ENCODE measurements around the gene APOM. TPM values are rescaled to one million over a fixed set of nuclear protein-coding genes. Genes with fewer than 3 reads are reported as not detected.

The APOM gene
- total and polyA plus RNA-seq, 4 donors = 89.8 to 587 (median 173) TPM

DNA sequence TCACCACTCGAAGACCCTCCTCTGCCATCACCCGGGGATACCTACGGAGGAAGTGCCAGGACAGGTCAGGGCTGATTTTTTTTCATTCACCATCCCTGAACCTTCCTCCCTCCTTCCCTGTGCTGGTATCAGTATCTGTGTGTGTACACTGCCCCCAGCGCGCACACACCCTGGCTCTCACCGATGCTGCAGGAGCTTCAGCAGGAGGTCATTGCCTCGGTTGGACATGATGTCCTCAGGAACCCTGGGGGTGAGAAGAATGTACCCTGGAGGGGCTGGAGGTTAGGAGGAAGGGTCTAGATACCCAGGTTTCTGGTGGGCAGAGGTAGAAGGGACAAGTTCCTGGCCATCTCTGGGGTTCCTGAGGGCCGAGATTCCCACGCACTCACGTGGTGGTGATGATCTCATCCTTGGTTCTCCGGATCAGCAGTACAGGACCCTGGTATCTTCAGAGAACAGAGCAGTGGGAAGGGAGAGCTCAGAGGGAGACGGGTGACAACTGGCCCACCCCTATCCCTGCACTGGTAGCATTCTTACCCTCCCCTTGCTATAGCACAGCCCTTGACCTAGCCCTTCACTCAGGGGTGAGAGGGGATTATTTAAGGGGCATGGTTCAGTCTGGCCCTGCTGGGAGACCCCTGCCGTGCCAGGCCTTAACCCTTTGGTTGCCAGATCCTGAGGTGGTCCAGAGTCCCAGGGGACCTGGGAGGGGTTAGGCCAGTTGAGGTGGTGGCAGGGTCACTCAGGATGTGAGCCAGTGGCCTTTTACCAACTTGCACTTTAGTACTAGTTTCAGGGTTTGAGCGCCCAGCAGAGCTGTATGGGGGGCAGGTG, 32.4 kb downstream of the APOM start:
- peaks cover 4 to 71% (median 59%) of the 10 kb centered on the region in 4 donors for H3K36me3 ChIP-seq (ENCODE audit: control insufficient read depth in 4 of 4, insufficient read depth in 3 of 4, low read depth in 1 of 4, low read length in 3 of 4)
- H3K4me1 ChIP-seq (ENCODE audit: control insufficient read depth in 4 of 4, insufficient read depth in 4 of 4, low read length in 3 of 4) = peaks cover 0 to 3% (median 1%) of the 10 kb centered on the region in 4 donors
- H3K27me3 ChIP-seq (ENCODE audit: control insufficient read depth in 4 of 4, insufficient read depth in 4 of 4, low read length in 3 of 4) = no peaks in the 10 kb centered on the region
- WGBS = 91% methylated on average over 14 of the region's 14 CpGs
- H3K27ac ChIP-seq (ENCODE audit: low read depth in 1 of 2, low read length in 2 of 2) = no peak overlapping the region
- no peaks in the 10 kb centered on the region for H3K9me3 ChIP-seq (ENCODE audit: control insufficient read depth in 4 of 4, low read length in 3 of 4)
- no peak for DNase-seq (ENCODE audit: low spot score)
- H3K4me3 ChIP-seq (ENCODE audit: low read depth in 1 of 3, low read length in 3 of 3) = no peak overlapping the region
- TF ChIP-seq, protein P1, sequence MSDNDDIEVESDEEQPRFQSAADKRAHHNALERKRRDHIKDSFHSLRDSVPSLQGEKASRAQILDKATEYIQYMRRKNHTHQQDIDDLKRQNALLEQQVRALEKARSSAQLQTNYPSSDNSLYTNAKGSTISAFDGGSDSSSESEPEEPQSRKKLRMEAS (IDR thresholded peaks at IDR 0.05) = no peak
- no peak overlapping the region for H3K9ac ChIP-seq (ENCODE audit: low read depth in 1 of 2, low read length in 2 of 2)

DNA sequence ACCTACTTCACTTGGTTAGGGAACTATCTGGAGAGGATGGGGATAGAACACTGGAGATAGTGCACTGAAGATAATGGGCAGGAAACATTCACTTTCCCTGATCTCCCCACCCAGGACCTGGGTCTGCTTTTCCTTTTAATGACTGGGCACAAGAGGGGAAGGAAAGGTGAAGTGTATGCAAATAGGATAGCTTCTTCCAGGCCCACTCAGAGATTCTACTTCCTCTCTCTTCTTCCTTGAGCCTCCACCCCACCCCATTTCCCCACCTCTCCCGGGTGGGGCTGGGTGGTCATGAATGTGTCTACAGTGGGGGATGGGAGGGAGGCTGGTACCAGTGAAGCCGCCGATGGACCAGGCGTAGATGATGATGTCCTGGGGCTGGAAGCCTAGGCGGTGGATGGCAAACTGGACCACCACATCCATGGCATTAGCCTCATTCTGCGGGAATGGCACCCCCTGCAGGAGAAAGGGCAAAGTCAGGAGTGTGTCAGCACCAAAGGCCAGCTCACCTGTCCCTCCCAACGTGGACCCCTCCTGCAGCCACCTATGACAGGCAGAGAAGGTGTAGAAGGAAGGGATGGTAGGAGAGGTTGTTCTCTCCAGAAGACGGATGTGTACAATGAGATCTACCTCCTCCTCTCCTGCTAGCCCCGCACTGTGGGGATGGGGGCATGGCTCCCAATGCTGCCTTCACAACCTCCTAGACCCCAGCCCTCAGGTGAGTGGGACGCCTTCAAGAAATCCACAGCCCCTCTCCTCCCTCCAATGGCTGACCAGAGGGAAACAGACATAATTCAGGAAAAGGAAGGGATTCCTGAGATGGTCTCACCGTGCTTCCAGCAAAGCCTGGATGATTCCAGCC, 33.8 kb downstream of the APOM start:
- H3K27ac ChIP-seq (ENCODE audit: low read depth in 1 of 2, low read length in 2 of 2) = no peak overlapping the region
- H3K36me3 ChIP-seq (ENCODE audit: control insufficient read depth in 4 of 4, insufficient read depth in 3 of 4, low read depth in 1 of 4, low read length in 3 of 4) = peaks cover 4 to 82% (median 61%) of the 10 kb centered on the region in 4 donors
- 85% methylated on average over 11 of the region's 11 CpGs for WGBS

DNA sequence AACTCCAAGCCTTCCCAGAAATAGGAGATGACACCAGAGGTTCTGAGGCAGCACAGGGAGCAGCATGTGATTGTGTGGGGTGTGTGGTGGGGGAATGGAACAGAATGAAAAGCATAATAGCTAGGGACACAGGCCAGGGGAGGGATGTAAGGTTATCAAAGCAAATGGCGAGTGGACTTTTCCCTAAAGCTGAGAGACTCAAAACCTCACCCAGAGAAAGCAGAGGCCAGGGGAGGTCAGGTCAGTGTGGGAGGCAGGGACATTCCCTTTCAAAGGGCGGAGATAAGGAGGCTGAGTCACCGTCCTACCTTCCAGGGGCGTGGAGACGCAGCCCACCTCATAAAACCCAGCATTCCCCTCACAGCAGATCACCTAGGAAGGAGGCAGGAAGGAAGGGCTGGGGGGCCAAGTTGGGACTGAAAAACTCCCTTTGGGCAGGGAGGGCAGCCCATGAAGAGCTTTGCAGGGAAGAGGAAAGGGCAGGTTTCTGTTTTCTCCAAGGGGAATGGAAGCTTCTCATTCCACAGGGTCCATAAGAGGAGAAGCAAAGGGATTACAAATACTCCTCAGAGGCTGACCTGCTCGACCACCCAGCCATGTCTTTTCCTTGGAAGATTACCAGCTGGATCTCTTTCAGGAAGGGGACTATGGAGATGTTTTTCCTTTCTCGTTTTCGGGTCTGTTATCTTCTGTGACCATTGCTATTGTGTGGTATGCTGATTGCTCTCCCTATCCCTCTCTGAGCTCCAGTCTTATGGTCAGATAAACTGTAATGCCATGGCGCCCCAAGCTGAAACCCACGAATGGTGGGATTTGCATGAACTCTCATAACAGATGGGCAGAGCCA, 34.8 kb downstream of the APOM start:
- TF ChIP-seq HNF4G (IDR thresholded peaks at IDR 0.05) = no peak
- TF ChIP-seq, protein P2, sequence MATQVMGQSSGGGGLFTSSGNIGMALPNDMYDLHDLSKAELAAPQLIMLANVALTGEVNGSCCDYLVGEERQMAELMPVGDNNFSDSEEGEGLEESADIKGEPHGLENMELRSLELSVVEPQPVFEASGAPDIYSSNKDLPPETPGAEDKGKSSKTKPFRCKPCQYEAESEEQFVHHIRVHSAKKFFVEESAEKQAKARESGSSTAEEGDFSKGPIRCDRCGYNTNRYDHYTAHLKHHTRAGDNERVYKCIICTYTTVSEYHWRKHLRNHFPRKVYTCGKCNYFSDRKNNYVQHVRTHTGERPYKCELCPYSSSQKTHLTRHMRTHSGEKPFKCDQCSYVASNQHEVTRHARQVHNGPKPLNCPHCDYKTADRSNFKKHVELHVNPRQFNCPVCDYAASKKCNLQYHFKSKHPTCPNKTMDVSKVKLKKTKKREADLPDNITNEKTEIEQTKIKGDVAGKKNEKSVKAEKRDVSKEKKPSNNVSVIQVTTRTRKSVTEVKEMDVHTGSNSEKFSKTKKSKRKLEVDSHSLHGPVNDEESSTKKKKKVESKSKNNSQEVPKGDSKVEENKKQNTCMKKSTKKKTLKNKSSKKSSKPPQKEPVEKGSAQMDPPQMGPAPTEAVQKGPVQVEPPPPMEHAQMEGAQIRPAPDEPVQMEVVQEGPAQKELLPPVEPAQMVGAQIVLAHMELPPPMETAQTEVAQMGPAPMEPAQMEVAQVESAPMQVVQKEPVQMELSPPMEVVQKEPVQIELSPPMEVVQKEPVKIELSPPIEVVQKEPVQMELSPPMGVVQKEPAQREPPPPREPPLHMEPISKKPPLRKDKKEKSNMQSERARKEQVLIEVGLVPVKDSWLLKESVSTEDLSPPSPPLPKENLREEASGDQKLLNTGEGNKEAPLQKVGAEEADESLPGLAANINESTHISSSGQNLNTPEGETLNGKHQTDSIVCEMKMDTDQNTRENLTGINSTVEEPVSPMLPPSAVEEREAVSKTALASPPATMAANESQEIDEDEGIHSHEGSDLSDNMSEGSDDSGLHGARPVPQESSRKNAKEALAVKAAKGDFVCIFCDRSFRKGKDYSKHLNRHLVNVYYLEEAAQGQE (IDR thresholded peaks at IDR 0.05) = no peak
- H3K4me1 ChIP-seq (ENCODE audit: control insufficient read depth in 4 of 4, insufficient read depth in 4 of 4, low read length in 3 of 4) = no peaks in the 10 kb centered on the region
- WGBS = 70% methylated on average over 10 of the region's 10 CpGs
- peak; percentile 54 for DNase-seq (ENCODE audit: low spot score)
- no peak overlapping the region for H3K4me3 ChIP-seq (ENCODE audit: low read depth in 1 of 3, low read length in 3 of 3)
- H3K27ac ChIP-seq (ENCODE audit: low read depth in 1 of 2, low read length in 2 of 2) = no peak overlapping the region
- H3K36me3 ChIP-seq (ENCODE audit: control insufficient read depth in 4 of 4, insufficient read depth in 3 of 4, low read depth in 1 of 4, low read length in 3 of 4) = peaks cover 4 to 88% (median 65%) of the 10 kb centered on the region in 4 donors
- no peak overlapping the region for H3K9ac ChIP-seq (ENCODE audit: low read depth in 1 of 2, low read length in 2 of 2)
- H3K9me3 ChIP-seq (ENCODE audit: control insufficient read depth in 4 of 4, low read length in 3 of 4) = no peaks in the 10 kb centered on the region
- no peaks in the 10 kb centered on the region for H3K27me3 ChIP-seq (ENCODE audit: control insufficient read depth in 4 of 4, insufficient read depth in 4 of 4, low read length in 3 of 4)

More for the DNA sequence above, 33.8 kb downstream of the APOM start:
- Histone ChIP-seq H3K9me3 (ENCODE audit: control insufficient read depth in 4 of 4, low read length in 3 of 4) (no peaks in the 10 kb centered on the region), H3K4me3 (ENCODE audit: low read depth in 1 of 3, low read length in 3 of 3) (no peak overlapping the region), H3K27me3 (ENCODE audit: control insufficient read depth in 4 of 4, insufficient read depth in 4 of 4, low read length in 3 of 4) (no peaks in the 10 kb centered on the region), H3K9ac (ENCODE audit: low read depth in 1 of 2, low read length in 2 of 2) (no peak overlapping the region), H3K4me1 (ENCODE audit: control insufficient read depth in 4 of 4, insufficient read depth in 4 of 4, low read length in 3 of 4) (no peaks in the 10 kb centered on the region)
- no peak for DNase-seq (ENCODE audit: low spot score)
- no peak for TF ChIP-seq EGR1 (IDR thresholded peaks at IDR 0.05; ENCODE audit: low read depth in 2 of 2)
- peak in 1 of 2 donors; percentile 17 for TF ChIP-seq RAD21 (IDR thresholded peaks at IDR 0.05)

Measured in liver (tissue), 9 donors.